Limb (tissue), 2 donors: Measurements from ENCODE around the gene HAND1.

Experiments used
- DNase-seq, 2 donors: peaks; one replicate each; pipeline ENCODE4 v3.0.0-alpha.2; 2016; ENCODE audit errors: extremely low spot score in 2 of 2

HAND1 gene

DNA sequence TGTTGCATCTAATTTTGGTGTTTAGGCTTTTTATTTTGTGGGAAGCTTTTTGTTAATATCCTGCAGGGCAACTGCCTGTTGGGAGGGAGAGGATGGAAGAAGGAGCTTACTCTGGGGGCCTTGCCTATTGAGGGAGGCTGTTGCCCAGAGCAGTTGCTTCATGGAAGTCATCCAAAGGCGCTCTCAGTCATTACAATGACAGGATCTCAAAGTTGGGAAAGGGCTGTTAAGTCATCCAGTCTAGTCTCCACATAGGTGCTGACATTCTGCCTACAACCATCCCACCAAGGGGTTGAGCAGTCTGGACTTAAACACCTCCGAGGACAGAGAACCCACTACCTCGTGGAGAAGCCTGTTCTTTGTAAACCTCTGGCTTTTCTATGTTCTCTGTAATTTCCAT, 19.0 kb downstream of the HAND1 start:
- no peak for DNase-seq

GRCh38 chr5:154456540-154456939, 21.5 kb downstream of the HAND1 start:
- no peak for DNase-seq

GRCh38 chr5:154455585-154455984, 22.4 kb downstream of the HAND1 start:
- no peak for DNase-seq

DNA sequence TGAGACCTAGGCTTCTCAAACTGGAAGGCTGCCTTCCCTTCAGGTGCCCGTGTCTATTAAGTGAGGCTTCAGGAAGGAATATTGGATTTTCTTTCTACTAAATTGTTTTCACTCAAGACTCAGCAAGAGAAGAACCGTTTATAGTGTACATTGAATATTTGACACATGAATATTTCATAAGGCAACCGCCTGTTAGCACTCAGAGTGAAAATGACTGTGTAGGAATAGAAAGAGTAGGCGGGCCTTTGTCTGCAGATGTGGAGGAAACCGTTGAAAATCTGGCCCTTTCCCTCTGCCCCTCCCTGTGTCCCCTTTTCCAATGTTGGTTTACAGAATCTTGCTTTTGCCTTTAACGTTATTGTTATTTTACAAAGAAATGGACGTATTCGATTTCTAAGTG, 26.1 kb downstream of the HAND1 start:
- DNase-seq, result no peak

DNA sequence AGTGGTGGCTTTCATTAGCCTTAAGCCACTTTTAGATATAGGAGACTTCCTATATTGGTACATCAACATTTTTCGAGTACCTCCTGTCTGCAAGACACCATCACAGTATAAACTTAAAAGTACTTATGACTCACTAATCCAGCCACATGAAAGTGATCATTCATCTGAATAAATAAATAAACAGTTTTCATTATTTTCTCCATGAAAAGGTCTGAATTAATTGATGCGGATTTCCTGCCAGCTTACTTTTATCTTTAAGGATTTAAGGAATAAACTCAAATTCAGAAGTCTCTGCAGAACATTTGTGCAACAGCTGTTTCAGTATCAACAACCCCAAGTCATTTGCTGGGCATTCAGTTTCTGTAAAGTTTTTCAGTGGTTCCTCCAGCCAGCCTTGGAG, 28.2 kb downstream of the HAND1 start:
- DNase-seq, result no peak

DNA sequence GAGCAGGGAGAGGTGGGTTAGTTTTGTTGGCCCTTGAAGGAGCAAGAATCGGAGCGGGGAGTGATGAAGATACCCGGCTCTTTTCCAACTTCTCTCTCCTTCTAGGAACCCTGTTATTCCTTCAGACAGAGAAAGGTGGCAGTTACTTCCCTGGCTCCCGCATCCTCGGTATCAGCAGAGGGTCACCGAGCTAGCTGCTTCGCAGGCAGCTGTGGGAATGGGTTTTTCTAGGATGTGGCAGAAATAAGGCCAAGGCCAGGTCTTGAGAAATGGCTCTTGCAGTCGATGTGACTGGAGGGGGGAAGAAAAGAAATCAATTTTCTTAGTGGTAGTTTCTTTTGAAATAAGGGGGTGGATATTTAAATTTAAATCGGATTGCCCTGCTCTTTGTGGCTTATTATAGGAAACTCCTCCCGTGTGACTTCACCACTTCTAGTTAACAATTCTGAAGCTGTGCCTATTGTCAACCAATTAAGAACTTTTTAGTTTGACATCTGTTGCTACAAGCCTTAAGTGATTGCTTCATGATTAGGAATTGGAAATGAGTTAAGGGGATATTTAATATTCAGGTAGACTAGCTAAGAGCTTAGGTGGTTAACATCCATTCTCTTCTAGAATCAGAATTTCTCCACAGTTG, 30.8 kb downstream of the HAND1 start:
- no peak for DNase-seq

- DNase-seq, result peak; percentile 70 to 79
These were observed 31.6 kb downstream of the HAND1 start for GRCh38 chr5:154446195-154447088.

GRCh38 chr5:154445422-154446194, 32.4 kb downstream of the HAND1 start, which contains the start of gene SAP30L:
Gene SAP30L, plus strand, starts transcription at chr5:154445997. Its CDS starts 608 bp downstream, at chr5:154446605.
- DNase-seq, result peak; percentile 93 to 98

DNA sequence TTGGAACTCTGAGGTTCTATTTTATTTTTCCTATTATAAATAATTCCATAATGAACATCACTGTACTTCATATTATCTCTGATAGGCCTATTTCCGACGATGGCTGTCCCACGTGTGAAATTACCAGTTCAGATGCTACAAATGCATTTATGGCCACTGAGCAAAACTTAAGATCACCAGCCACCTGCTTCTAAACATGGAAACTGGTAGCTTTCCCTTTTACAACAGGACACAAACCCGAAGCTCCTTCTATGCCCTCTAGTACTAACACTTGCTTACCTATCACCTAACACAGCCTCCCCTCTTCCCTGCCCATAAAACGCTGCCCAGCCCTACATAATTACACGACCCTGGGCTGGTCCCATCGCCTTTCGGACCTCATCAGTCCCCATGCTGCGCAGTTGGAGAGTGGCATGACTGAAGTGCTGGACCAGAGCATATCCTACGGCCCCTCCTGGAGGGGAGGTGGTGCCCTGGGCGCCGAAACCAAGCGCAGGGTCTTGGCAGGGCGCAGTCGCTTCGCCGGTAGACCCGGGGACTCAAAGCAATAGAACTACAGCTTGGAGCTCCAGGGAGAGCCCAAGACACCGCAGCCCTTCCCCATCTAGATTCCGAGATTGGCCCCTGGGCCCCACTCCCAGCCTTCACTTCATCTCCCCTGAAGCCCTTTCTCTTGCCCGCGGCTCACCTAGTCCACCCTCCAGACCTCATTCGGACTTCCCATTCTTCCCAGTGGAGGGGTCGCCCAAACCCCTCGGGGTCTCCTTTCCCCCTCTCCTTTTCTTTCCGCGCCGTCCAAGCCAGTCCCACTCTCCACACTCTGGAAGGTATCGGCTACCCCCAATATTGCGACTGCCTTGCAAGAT, 33.2 kb downstream of the HAND1 start:
- no peak for DNase-seq

DNA sequence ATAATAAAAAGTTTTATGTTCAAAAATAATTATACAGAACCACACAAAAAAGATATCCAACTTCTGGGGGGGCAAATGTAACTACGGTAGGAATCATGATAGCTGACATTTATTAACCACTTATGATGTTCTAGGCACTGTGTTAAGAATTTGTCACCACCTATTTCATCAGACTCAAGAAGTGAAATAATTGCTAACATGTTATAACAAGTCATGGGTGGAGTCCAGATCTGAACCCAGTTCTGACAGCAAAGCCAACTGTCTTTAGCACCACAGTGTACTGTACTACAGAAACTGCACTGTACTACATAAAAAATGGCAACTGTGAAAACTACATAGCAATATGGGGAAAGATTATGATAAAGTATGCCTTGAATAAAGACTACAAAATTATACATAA, 35.2 kb downstream of the HAND1 start:
- no peak for DNase-seq

- no peak for DNase-seq
These were observed 37.5 kb downstream of the HAND1 start for GRCh38 chr5:154440540-154440939.

DNA sequence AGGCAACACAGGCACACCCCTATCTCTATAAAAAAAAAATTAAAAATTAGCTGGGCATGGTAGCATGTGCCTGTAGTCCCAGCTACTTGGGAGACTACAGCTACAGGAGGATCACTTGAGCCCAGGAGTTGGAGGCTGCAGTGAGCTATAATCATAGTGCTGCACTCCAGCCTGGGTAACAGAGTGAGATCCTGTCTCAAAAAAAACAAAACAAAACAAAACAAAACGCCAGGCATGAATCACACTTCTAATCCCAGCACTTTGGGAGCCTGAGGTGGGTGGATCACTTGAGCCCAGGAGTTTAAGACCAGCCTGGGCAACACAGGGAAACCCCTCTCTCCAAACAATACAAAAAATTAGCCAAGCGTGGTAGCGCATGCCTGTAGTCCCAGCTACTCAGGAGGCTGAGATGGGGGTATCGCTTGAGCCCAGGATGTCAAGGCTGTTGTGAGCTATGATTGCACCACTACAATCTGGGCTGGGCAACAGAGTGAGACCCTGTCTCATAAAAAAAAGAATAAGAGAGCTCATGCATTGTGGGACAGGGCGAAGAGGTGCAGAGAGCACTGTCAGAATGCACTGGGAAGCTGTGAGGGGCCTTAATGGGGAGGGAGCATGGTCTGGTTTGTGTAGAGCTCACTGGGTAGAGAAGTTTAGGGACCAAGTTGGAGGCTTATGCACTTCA, 40.6 kb downstream of the HAND1 start:
- DNase-seq, result no peak

GRCh38 chr5:154435226-154435625, 42.8 kb downstream of the HAND1 start:
- no peak for DNase-seq

- DNase-seq, result no peak
These were observed 46.9 kb downstream of the HAND1 start for GRCh38 chr5:154430961-154431630.

- no peak for DNase-seq
These were observed 47.6 kb downstream of the HAND1 start for GRCh38 chr5:154430466-154430865.

- DNase-seq, result no peak
These were observed 48.7 kb downstream of the HAND1 start for GRCh38 chr5:154429341-154429740.

DNA sequence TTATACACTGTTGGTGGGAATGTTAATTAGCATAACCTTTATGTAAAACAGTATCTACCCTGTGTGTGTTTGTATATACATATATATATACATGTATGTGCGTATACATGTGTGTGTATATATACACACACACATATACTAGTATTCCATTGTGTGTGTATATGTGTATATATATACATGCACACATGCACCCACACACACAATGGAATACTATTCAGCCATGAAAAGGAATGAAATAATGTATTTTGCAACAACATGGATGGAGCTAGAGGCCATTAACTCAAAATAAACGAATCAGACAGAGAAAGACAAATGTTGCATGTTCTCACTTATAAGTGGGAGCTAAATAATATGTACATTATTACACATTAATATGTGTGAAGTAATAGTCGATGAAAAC, 49.8 kb downstream of the HAND1 start:
- DNase-seq, result no peak
